Lower leg skin (tissue), 4 donors: ENCODE measurements around the gene PCED1A. TPM values are rescaled to one million over a fixed set of nuclear protein-coding genes. Genes with fewer than 3 reads are reported as not detected.

Experiments
- DNase-seq, 2 donors: peaks; one replicate each; pipeline ENCODE4 v3.0.0-alpha.2; 2019; ENCODE audit warnings: low spot score in 2 of 2
- H3K4me3 ChIP-seq: fragments of 200-600 bp; sonication (generic); 2 replicates; pipeline ENCODE4 v1.5.1; 2017; ENCODE audit warnings: mild to moderate bottlenecking, low read depth; ENCODE audit not compliant: poor library complexity, severe bottlenecking
- POLR2A ChIP-seq, 2 donors: fragments of 450-650 bp; IDR thresholded peaks; one replicate each; pipeline ENCODE4 v1.6.1; 2016 to 2017; ENCODE audit warnings: antibody characterized with exemption in 2 of 2, mild to moderate bottlenecking in 1 of 2, moderate library complexity in 1 of 2
- WGBS, 2 donors: methylation state at CpG; one replicate each; pipeline ENCODE4 v1.1.5; 2018; 5-methylcytosine and 5-hydroxymethylcytosine counted together
- intact Hi-C: fragments of 100-400 bp; cut with DNase I; formaldehyde crosslinking; loops from one replicate; pipeline ENCODE4 v1.15.0; 2023; ENCODE audit warnings: low total_unique reads
- total RNA-seq, 4 donors: library from RNA; depleted of rRNA; stranded (reverse); fragments of >200 nt; gene quantifications; one replicate each; pipeline ENCODE4 v1.1.0, GENCODE V29; 2016
- TF ChIP-seq, protein P1 (sequence below), 3 donors: fragments of 450-650 bp; IDR thresholded peaks; one replicate each; pipeline ENCODE4 v1.5.1; 2016; ENCODE audit warnings: antibody characterized with exemption in 3 of 3, mild to moderate bottlenecking in 3 of 3, moderate library complexity in 2 of 3

Gene PCED1A
- total RNA-seq, 4 donors from 2014 or later: 10.6 to 16.6 (median 13.1) TPM

DNA sequence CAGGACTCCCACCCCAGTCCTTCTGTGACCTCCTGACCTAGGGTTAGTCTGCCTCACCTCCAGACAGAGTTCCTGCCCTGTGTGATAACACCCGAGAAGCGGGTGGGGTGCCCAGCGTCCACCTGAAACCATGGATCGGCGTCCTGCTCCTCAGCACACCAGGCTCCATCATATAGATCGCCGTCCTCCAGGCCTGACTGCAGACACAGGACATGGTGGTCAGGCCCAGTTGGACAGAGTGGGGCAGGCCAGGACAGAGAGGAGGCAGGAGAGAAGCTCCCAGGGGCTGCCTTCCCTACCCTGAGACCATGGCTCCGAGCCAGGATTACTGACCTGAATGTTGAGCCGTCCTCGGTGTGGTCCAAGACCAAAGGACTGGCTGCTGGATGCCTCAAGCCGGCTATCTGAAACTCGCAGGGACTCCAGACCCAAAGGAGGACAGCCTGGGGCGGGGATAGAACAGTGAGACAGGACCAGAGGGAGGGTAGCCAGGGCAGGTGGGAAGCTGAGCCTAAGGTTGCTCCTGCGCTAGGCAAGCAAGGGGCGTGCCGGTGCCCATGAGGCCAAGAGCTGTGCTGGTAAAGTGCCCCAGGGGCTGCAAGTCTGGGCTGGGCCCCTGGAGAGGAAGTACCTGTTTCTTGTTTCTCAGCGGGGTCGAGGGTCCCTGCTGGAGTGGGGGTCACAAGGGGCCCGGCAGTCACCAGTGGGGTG is 42.2 kb downstream of the PCED1A start:
- peak in 1 of 2 donors; percentile 83 for DNase-seq

DNA sequence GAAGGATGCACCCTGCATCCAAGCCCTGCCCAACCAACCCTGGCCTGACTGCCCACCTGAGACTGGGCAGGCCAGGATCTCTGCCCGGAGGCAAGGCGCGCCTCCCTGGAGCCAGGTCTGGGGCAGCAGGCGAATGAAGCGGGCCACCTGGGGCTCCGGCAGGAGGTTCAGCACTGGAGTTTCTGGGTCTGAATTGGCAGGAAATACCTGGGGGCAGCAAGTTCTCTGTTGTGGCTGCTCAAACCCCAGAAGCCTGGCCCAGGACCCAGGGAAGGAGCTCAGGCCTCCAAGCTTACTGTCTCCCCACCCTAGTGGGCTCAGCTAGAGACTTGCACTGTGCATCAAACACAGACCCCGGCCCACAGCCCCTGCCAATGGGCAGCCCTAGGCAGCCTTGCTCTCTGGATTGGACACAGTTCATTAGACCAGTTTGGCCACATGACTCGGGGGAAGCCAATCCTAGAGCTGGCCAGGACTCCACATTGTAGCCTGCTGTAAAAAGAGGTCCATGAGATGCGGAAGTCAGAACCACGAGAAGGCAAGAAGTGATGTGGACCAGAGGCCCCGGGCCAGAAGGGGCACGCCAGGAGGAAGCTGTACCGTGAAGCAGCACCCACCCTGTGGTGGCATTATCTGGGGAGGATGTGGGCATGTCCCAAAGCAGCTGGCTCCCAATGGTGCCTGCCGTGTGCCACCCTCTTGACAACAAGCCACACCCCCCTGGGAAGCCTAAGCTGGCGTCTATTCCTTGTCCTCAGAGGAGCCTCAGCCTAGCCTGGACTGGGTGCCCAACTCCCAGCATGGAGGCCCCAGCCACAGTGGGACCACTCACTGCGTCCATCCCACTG is 43.1 kb downstream of the PCED1A start:
- no peak overlapping the region for H3K4me3 ChIP-seq
- 83 to 90% methylated on average over 15 to 16 of the region's 16 CpGs for WGBS, 2 donors
- TF ChIP-seq POLR2A (IDR thresholded peaks at IDR 0.05): no peak
- TF ChIP-seq, protein P1, sequence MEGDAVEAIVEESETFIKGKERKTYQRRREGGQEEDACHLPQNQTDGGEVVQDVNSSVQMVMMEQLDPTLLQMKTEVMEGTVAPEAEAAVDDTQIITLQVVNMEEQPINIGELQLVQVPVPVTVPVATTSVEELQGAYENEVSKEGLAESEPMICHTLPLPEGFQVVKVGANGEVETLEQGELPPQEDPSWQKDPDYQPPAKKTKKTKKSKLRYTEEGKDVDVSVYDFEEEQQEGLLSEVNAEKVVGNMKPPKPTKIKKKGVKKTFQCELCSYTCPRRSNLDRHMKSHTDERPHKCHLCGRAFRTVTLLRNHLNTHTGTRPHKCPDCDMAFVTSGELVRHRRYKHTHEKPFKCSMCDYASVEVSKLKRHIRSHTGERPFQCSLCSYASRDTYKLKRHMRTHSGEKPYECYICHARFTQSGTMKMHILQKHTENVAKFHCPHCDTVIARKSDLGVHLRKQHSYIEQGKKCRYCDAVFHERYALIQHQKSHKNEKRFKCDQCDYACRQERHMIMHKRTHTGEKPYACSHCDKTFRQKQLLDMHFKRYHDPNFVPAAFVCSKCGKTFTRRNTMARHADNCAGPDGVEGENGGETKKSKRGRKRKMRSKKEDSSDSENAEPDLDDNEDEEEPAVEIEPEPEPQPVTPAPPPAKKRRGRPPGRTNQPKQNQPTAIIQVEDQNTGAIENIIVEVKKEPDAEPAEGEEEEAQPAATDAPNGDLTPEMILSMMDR (IDR thresholded peaks at IDR 0.05): no peak
- intact Hi-C loops: no loop called here
- peak in 1 of 2 donors; percentile 62 for DNase-seq

More for the DNA sequence above, 42.2 kb downstream of the PCED1A start:
- TF ChIP-seq, protein P1 (IDR thresholded peaks at IDR 0.05): no peak
- no peak for TF ChIP-seq POLR2A (IDR thresholded peaks at IDR 0.05)
- 69 to 79% methylated on average over 18 to 19 of the region's 19 CpGs for WGBS, 2 donors
- intact Hi-C loops: no loop called here
- no peak overlapping the region for H3K4me3 ChIP-seq

DNA sequence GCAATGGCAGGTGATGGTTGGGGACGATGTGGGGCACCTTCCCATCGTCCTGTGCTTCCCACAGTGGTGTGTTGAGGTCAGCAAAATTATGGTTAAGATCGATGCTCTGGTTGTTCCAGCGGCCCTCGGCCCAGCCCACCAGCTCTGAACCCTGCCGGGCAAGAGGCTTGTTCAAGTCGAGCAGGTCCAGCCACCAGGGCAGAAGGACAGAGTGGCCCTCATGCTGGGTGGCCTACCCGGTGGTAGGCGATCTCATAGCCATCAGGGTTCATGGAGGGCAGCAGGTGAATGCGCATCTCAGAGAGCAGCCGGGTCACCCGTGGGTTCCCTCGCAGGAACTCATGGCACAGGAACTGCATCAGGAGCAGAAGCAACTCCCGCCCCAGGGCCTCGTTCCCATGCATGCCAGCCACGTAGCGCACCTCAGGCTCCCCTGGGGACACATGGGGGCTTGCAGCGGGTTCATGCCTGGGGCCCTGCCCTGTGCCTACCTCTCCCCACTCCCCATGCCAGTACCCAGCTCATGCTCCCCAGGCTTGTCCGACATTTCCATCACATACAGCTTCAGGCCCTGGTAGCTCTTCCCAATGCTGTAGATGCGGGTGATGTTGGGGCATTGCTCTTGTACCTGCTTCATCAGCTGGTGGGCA is 44.3 kb downstream of the PCED1A start:
- DNase-seq: peak in 1 of 2 donors; percentile 48
- no peak overlapping the region for H3K4me3 ChIP-seq
- TF ChIP-seq, protein P1 (IDR thresholded peaks at IDR 0.05): no peak
- TF ChIP-seq POLR2A (IDR thresholded peaks at IDR 0.05): no peak
- WGBS, 2 donors: 90% methylated on average over 20 of the region's 20 CpGs
- intact Hi-C loops: no loop called here

DNA sequence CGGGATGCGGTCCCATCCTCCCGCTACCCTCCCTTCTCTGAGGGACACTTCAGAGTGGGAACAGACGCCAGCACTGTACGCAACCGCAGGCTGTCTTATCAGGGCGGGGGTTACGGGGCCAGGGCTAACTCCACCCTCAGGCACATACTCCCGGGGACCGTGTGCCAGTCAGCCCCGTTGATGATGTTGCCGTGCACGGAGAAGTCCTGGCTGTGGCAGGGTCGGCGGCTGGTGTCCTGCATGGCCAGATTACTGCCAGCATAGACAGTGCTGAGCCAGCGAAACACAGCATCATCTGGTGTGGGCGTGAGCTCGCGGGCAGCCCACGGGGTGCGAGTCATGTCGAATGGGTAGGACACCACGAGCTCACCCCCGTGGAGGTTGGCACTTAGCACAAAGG is 45.0 kb downstream of the PCED1A start:
- 82 to 85% methylated on average over 19 to 24 of the region's 24 CpGs for WGBS, 2 donors
- peak in 1 of 2 donors; percentile 77 for DNase-seq
- no peak overlapping the region for H3K4me3 ChIP-seq
- TF ChIP-seq, protein P1 (IDR thresholded peaks at IDR 0.05): no peak
- no peak for TF ChIP-seq POLR2A (IDR thresholded peaks at IDR 0.05)
- intact Hi-C loops: no loop called here

DNA sequence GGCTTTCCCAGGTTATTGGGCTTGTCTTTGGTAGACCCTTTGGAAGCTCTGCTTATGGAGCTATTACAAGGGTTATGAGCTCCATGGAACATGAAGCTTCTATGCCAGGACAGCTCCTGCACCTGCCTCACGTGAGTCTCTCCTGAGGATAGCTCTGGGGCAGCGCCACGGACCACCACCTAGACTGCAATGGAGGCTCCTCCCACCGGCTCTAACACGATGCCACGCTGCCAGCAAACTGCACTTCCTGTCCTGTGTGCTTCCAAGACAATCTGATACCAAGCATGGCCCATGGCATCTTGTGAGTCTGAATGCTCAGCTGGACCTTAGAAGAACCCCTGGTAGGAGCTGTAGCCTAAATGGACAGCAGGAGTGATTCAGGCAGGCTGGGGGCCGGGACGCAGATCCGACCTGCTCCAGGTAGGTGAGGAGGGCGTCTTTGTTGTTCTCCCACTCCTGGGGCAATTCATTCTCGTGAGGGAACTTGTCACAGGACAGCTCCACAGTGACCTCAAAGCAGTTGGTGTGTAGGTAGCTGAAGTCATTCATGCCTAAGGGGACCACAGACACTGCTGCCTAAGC is 45.5 kb downstream of the PCED1A start:
- no peak for TF ChIP-seq POLR2A (IDR thresholded peaks at IDR 0.05)
- TF ChIP-seq, protein P1 (IDR thresholded peaks at IDR 0.05): no peak
- intact Hi-C loops: no loop called here
- H3K4me3 ChIP-seq: no peak overlapping the region
- WGBS, 2 donors: 74 to 78% methylated on average over 11 of the region's 11 CpGs
- peak in 1 of 2 donors; percentile 68 for DNase-seq
